Uterus (tissue), 4 donors: Measurements from ENCODE around the gene GFM1. TPM values are rescaled to one million over a fixed set of nuclear protein-coding genes. Genes with fewer than 3 reads are reported as not detected.

Experiments
- DNase-seq, 2 donors: peaks; one replicate each; pipeline ENCODE4 v3.0.0-alpha.2; 2019 to 2020
- H3K27ac ChIP-seq, 2 donors: fragments of 200-600 bp; sonication (generic); 1 replicate in 1 of 2; 2 replicates in 1 of 2; pipeline ENCODE4 v1.5.1; 2016 to 2018
- H3K27me3 ChIP-seq, 2 donors: fragments of 200-600 bp; sonication (generic); one replicate each; pipeline ENCODE4 v1.5.1; 2018 to 2019; ENCODE audit warnings: control low read depth in 1 of 2
- H3K36me3 ChIP-seq, 2 donors: fragments of 200-600 bp; sonication (generic); one replicate each; pipeline ENCODE4 v1.5.1; 2019; ENCODE audit warnings: control low read depth in 1 of 2
- H3K4me1 ChIP-seq, 2 donors: fragments of 200-600 bp; sonication (generic); one replicate each; pipeline ENCODE4 v1.5.1; 2018 to 2019; ENCODE audit warnings: control low read depth in 1 of 2
- H3K4me3 ChIP-seq, 2 donors: fragments of 200-600 bp; sonication (generic); 1 replicate in 1 of 2; 2 replicates in 1 of 2; pipeline ENCODE4 v1.5.1; 2018 to 2019; ENCODE audit warnings: mild to moderate bottlenecking in 1 of 2
- H3K9me3 ChIP-seq, 2 donors: fragments of 200-600 bp; sonication (generic); one replicate each; pipeline ENCODE4 v1.5.1; 2019; ENCODE audit warnings: control low read depth in 1 of 2
- POLR2A ChIP-seq, 2 donors: fragments of 450-650 bp; IDR thresholded peaks; one replicate each; pipeline ENCODE4 v1.6.1; 2016; ENCODE audit warnings: antibody characterized with exemption in 2 of 2, mild to moderate bottlenecking in 1 of 2, moderate library complexity in 1 of 2
- intact Hi-C: fragments of 100-400 bp; cut with DNase I; formaldehyde crosslinking; loops from one replicate; pipeline ENCODE4 v1.15.1; 2023; ENCODE audit warnings: low total_unique reads
- total RNA-seq, 4 donors: library from RNA; depleted of rRNA in 3 of 4; stranded (reverse); fragments of >200 nt in 3 of 4; gene quantifications; one replicate each; pipeline versions ENCODE4 v1.1.0 to v1.2.4, GENCODE V29; 2014 to 2023
- TF ChIP-seq, protein P1 (sequence below), 4 experiments: fragments of 200-600 bp in 2 of 4; fragments of 450-650 bp in 2 of 4; sonication (generic) in 2 of 4; IDR thresholded peaks; one replicate each; pipeline ENCODE4 v1.5.1; 2016 to 2019; ENCODE audit warnings: antibody characterized with exemption in 4 of 4, mild to moderate bottlenecking in 2 of 4, moderate library complexity in 1 of 4
- donor health status: DM: yes; HTN: yes; CAD: no.

Gene GFM1
- total RNA-seq, 4 donors from 2014 or later: 32.6 to 81.4 (median 50.9) TPM

DNA sequence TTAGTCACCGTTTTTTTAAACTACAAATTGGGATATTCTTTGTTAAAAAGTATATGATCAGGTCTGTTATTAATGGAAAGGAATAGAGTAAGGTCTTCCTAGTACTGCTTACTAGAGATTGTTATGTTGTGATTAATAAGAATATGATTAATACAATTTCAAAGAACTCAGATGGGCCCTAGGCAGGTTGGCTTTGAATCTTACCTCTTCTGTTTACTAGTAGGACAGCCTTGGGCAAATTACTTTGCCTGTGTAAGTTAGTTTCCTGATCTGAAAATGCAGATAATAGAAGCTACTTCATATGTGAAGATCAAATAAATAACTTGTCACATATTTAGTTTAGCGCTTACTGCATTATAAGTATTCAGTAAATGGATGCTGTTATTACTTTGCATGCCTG lies 6.9 kb downstream of the GFM1 start:
- no peak overlapping the region for H3K27ac ChIP-seq
- no peaks in the 10 kb centered on the region for H3K36me3 ChIP-seq
- no peak overlapping the region for H3K4me3 ChIP-seq
- DNase-seq: no peak
- H3K27me3 ChIP-seq: no peaks in the 10 kb centered on the region
- H3K9me3 ChIP-seq: no peaks in the 10 kb centered on the region
- no peak for TF ChIP-seq POLR2A (IDR thresholded peaks at IDR 0.05)
- H3K4me1 ChIP-seq: no peaks in the 10 kb centered on the region
- intact Hi-C loops: no loop called here

DNA sequence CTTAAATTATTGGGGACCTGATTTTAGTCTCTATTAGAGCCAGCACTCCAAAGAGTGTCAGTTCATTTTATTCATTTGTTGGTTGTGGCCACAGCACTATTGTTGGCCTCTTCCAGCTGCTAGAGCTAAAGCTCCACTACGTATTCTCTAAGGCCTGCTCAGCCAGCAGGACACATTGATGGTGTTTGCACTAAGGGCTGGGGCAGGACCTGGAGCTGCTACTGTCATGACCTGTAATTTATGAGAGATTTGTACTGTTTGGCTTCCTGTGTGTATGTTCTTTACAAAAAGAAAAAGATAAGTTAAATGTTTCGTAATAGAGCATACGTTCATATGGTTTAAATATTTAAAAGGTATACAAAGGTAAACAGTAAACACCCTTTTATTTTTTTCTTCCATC lies 8.1 kb downstream of the GFM1 start:
- intact Hi-C loops: no loop called here
- H3K9me3 ChIP-seq: no peaks in the 10 kb centered on the region
- H3K36me3 ChIP-seq: no peaks in the 10 kb centered on the region
- DNase-seq: no peak
- TF ChIP-seq, protein P1, sequence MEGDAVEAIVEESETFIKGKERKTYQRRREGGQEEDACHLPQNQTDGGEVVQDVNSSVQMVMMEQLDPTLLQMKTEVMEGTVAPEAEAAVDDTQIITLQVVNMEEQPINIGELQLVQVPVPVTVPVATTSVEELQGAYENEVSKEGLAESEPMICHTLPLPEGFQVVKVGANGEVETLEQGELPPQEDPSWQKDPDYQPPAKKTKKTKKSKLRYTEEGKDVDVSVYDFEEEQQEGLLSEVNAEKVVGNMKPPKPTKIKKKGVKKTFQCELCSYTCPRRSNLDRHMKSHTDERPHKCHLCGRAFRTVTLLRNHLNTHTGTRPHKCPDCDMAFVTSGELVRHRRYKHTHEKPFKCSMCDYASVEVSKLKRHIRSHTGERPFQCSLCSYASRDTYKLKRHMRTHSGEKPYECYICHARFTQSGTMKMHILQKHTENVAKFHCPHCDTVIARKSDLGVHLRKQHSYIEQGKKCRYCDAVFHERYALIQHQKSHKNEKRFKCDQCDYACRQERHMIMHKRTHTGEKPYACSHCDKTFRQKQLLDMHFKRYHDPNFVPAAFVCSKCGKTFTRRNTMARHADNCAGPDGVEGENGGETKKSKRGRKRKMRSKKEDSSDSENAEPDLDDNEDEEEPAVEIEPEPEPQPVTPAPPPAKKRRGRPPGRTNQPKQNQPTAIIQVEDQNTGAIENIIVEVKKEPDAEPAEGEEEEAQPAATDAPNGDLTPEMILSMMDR (IDR thresholded peaks at IDR 0.05): no peak
- no peak for TF ChIP-seq POLR2A (IDR thresholded peaks at IDR 0.05)
- no peaks in the 10 kb centered on the region for H3K27me3 ChIP-seq
- H3K4me1 ChIP-seq: no peaks in the 10 kb centered on the region
- no peak overlapping the region for H3K27ac ChIP-seq
- H3K4me3 ChIP-seq: no peak overlapping the region

DNA sequence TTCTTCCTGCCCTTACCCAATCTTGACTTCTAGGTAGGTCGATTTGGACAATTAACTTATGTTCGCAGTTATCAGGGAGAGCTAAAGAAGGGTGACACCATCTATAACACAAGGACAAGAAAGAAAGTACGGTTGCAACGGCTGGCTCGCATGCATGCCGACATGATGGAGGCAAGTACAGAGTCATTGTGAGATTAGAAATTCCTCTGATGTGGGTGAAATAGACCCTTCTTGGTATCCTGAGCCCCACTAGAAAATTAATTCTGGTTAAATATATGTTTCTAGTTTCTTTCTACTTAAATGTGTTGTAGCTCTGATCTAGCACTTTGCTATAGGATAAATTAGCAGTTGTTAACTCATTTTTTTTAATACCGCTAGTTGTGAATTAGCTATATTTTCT lies 14.6 kb downstream of the GFM1 start:
- no peaks in the 10 kb centered on the region for H3K27me3 ChIP-seq
- no peak overlapping the region for H3K27ac ChIP-seq
- H3K36me3 ChIP-seq: no peaks in the 10 kb centered on the region
- no peak for DNase-seq
- no peak overlapping the region for H3K4me3 ChIP-seq
- TF ChIP-seq, protein P1 (IDR thresholded peaks at IDR 0.05): no peak
- no peak for TF ChIP-seq POLR2A (IDR thresholded peaks at IDR 0.05)
- no peaks in the 10 kb centered on the region for H3K4me1 ChIP-seq
- intact Hi-C loops: no loop called here
- no peaks in the 10 kb centered on the region for H3K9me3 ChIP-seq

DNA sequence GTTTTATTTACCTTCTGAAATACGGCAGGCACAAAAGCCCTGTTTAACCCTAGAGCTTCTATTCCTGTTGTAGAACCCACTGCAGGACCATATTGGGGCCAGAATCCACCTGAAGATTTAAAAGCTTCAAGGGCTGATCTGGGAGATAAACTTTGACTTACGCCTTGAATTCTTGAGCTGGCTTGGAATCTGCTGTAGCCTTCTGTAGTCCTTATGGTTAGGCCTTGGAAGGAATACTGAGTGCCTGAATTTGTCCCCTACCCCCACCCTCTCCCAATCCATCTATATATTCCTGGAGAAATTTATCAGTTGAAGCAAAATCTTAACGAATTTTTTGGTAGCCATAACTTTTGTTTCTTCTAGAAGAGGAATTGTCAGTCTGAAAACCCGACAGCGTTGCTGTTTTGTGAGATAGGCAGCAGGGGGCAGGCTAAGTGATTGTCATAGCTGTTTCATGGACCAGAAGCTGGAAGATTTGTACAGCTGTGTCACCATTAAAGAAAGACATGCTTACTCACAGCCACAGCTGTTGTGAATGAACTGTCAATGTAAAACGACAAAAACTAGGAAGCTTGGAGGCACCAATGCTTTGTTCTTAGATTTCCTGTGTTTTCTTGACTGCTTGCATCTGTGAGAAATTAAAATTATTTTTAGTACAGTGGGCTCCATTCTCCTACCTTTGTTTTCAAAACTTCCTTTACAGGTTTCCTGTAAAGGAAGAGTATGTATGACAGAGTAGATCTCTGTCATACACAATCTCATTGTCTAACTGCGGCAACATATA lies 15.3 kb downstream of the GFM1 start:
- Histone ChIP-seq H3K4me3 (no peak overlapping the region), H3K9me3 (no peaks in the 10 kb centered on the region), H3K27ac (peak overlapping the region; percentile 13 to 38), H3K36me3 (no peaks in the 10 kb centered on the region), H3K4me1 (no peaks in the 10 kb centered on the region), H3K27me3 (no peaks in the 10 kb centered on the region)
- DNase-seq: peak; percentile 29 to 46
- intact Hi-C loops: no loop called here
- no peak for TF ChIP-seq POLR2A (IDR thresholded peaks at IDR 0.05)
- TF ChIP-seq, protein P1 (IDR thresholded peaks at IDR 0.05): peak; percentile 24 to 55 (median 54)

DNA sequence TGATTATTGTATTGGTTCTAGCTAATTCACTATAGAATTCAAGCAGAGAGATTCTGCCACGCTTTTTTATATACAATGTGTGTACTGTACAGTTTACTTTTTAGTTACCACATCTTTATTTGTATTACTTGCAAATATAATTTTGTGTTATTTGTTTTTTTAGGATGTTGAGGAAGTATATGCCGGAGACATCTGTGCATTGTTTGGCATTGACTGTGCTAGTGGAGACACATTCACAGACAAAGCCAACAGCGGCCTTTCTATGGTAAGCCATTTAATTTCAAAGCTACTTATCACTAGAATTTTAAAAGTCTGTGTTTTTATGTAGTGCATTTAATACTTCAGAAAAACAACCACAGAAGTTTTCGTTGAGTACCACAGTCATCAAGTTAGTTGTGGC lies 16.4 kb downstream of the GFM1 start:
- Histone ChIP-seq H3K9me3 (no peaks in the 10 kb centered on the region), H3K4me3 (no peak overlapping the region), H3K36me3 (no peaks in the 10 kb centered on the region), H3K27ac (no peak overlapping the region), H3K4me1 (no peaks in the 10 kb centered on the region), H3K27me3 (no peaks in the 10 kb centered on the region)
- intact Hi-C loops: no loop called here
- no peak for DNase-seq
- no peak for TF ChIP-seq POLR2A (IDR thresholded peaks at IDR 0.05)
- TF ChIP-seq, protein P1 (IDR thresholded peaks at IDR 0.05): no peak
